Activated T-helper 9 cell treated with anti-CD3 and anti-CD28 coated beads, Interleukin-2, amount 50 U/mL, for 16 hours (primary cell): Measurements from ENCODE around the gene PCIF1.
"Not testable (repeated sequence)": the region's sequence is repeated elsewhere in the genome, so short reads cannot be mapped to it uniquely, and the experiment has no call there.

Experiments used
- DNase-seq: peaks from one replicate; pipeline ENCODE4 v3.0.0-alpha.2; 2020; ENCODE audit warnings: low read depth

The PCIF1 gene

GRCh38 chr20:45947110-45947866 lies 12.8 kb downstream of the PCIF1 start:
- no peak for DNase-seq

DNA sequence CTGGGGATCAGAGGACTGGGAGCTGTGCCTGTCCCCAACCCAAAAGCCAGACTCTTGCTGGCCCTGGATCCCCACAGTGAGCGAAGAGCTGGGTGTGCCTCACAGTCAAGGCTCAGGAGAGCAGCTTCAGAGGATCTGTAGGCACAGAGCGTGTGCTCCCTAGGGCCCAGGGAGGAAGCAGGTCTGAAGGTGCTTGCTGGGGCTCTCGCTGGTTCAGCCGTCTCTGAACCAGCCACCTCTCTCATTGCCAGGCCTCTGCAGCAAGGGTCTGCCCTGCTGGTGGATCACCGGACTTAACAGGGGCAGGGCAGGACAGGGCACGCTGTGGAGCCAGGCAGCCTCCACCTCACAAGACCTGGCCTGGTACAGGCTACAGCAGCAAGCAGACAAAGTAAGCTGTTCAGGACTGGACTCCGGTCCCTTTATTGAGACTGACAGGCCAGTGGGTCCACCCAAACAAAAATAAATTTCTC lies 13.8 kb downstream of the PCIF1 start:
- DNase-seq, result no peak

DNA sequence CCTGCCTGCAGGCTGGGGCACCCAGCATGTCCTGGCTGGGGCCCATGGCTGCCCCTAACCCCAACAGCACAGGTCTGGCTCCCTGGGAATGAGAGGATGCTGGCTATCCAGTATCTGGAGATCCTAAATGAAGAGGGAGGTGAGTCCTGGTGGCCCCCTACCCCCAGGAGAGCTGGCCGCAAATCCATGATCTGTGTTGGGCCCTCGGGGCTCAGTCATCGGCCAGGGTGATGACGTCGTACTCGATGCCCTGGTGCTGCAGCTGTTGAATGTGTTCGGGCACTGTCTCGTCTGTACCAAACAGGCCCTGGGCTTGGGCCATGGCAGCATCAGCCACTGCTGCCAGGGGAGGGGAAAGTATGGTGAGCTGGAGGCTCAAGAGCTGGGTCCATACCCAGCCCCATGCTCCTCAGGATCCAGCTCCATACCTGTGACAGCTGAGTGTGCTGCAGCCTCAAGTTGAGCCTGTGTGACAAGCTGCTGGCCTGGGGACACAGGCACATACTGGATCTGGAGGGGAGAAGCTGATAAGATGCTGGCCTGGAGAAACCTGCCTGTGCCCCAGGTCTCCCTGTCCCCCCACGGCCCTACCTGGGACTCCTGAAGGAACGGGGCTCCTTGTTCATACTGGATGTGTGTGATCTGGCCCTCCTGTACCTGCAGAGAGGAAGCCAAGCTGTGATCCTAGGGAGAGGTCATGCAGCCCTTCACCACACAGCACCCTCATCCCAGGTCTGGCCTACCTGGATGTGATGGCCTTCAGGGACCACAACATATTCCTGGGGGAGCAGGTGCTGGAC lies 14.5 kb downstream of the PCIF1 start:
- no peak for DNase-seq

GRCh38 chr20:45949542-45950329 lies 15.3 kb downstream of the PCIF1 start:
- DNase-seq, result no peak

DNA sequence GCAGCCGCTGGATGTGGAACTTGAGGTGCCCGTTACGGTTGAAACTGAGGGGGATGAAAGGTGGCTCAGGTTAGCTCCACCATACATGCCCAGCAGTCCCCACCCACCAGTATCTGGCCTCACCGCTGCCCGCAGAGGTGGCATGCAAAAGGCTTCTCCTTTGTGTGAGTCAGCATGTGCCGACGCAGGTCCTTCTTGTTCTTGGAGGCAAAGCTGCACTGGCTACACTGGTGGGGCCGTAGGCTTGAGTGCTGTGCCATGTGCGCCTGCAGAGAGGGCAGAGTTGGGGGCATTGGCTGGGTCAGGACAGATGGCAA lies 15.8 kb downstream of the PCIF1 start:
- DNase-seq, result no peak

DNA sequence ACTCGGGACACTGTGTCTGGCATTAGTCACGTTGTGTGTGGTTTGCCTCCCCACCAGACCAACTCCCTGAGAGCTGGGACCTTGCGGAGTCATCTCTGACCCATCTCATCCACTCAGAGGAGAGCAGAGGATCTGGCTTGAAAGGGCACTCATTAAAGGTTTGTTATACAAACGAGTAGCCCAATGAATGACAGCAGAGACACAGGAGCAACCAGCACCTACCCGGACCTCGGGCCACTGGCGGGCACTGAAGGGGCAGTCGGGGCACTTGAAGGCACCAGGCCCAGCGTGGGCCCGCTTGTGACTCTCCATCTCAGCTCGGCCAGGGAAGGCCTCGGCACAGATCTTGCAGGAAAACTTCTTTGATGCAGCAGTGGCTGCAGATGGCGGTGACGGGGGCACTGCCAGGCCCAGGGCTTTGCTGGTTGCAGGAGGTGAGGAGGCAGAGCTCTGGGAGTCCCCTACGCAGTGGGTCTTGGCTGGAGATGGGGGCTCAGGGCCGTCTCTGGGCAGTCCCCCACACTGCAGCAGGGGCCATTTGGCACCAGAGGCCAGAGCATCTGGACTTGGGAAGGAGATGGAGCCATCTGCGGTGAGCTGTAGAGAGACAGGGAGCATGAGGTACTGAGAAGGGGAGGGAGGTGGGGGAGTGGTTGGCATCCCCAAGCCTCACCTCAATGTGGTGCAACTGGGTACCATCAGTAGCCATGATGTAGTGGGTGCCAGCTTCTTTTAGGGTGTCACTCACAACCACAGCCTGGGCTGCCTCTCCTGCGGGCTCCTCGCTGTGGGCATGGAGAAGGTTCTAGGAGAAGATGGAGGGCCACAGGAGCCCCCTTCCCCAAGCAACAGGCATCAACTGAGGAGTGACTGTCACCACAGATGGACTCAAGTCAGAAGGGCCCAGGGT lies 17.7 kb downstream of the PCIF1 start:
- DNase-seq, result no peak

GRCh38 chr20:45952861-45953260 lies 18.4 kb downstream of the PCIF1 start:
- DNase-seq, result no peak

DNA sequence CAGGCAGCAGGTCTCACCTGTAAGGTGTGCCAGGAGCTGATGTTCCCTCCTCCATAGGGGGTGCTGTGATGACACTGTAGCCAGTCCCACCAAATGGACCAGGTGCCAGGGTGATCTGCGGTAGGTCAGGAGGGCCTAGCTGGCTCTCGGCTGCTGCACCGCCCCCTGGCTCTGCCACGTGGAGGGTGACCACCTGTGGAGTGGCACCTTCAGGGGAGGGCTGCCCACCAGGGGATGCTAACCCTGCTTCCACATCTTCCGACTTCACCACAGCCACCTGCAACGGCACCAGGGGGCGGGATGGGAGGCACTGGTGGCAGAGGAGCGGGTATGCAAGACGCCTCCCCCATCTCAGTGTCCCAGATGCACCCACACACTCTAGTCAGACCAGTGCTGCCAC lies 19.2 kb downstream of the PCIF1 start:
- DNase-seq, result no peak

GRCh38 chr20:45956326-45956725 lies 21.8 kb downstream of the PCIF1 start:
- not testable (repeated sequence) for DNase-seq

DNA sequence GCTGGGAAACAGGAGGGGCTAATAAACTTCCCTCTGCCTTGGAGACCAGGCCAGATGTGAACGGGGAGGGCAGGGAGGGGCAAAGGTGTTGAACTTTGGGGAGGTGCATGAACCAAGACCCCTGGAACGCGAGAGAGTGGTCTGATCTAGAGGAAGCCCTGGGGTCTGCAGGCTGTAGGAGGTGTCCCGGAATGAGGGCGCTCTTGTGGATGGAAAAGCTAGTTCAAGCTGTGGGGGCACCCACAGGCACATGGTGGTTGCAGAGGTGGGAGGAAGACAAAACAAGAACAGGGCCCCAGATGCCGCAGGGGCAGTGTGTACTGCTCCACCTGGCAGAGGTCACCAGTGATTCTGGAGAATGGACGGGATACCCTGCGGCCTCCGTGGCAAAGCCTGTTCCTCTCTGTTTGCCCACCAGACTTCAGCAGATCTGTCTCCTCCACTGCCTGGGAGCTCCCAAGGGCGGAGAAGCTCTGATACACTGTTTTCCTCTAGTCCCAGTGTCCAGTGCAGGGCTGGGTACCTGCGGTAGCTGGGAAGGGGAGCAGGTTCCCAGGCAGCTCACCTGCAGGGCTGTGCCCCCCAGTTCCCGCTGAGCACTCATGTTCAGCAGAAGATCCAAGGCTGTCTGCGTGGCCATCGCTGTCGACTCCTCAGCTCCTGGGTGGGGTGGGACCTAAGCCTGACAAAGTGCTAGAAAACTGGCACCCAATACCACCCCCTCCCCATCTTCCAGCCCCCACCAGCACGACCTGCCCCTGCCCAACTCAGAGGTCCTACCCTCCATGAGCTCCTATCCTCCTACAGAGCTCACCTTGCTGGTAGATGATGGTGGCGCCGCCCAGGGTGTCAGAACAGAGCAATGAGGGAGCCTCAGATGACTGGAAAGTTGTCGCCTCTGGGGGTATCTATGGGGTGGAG lies 22.8 kb downstream of the PCIF1 start:
- DNase-seq, result no peak

DNA sequence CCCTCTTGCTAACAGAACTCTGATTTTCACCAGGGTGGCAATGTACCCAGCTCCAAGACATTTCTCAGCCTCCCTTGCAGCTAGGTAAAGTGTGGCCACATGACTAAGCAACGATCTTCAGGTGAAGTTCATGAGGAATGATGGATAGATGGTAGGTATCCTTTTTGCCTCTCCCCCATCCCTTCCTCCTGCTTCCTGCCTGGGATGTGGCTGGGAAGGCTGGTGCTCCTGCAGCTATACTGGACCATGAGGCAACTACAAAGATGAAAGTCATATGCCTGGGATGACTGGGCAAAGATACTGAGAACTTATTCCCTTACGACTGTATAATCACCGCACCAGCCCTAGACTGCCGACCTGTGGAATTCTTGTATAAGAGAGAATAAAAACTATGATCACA lies 24.1 kb downstream of the PCIF1 start:
- no peak for DNase-seq

DNA sequence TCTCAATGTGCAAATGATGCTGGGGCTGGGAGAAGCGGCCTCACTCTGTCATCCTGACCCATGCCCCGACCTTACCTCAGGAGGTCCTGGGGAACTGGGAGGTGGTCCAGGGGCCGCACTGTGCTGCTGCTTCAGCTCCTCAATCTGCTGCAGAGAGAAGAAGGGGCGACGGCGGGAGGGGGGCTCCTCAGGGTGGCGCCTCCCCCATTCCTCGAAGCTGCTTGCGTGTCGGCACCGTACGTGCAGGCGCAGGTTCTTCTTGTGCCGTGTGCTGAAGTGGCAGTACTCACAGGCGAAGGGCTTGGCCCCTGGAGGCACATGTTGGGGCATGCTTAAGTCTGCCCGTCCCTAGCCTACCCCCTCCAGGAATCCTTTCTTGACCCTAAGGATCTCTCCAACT lies 24.6 kb downstream of the PCIF1 start:
- DNase-seq, result no peak

DNA sequence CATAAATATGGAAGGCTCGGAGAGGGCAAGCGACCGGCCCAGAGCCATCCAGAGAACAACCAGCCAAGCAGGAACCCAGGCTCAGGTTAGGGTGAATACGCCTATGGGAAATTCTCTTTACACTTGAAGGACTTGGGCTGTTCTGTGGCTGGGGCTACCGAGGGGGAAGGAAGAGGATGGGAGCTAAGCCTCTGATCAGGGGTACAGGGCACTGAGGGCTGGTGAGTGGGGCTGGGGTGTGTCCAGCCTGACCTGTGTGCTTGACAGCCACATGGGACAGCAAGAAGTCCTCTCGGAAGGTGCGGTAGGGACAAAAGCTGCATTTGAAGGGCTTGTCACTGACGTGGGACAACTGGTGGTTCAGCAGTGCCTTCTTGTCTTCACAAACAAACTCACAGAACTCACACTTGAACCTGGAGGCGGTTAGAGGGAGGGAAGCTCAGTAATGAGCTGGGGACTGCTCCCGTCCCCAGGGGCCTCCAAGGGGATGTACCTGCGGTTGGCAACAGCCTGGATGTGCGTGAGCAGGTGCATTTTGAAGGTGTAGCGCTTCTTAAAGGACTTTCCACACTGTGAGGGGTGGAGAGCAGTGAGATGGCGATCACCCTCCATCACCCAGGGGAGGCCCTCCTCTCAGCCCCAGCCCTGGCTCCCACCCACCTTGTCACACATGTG lies 25.6 kb downstream of the PCIF1 start:
- no peak for DNase-seq

DNA sequence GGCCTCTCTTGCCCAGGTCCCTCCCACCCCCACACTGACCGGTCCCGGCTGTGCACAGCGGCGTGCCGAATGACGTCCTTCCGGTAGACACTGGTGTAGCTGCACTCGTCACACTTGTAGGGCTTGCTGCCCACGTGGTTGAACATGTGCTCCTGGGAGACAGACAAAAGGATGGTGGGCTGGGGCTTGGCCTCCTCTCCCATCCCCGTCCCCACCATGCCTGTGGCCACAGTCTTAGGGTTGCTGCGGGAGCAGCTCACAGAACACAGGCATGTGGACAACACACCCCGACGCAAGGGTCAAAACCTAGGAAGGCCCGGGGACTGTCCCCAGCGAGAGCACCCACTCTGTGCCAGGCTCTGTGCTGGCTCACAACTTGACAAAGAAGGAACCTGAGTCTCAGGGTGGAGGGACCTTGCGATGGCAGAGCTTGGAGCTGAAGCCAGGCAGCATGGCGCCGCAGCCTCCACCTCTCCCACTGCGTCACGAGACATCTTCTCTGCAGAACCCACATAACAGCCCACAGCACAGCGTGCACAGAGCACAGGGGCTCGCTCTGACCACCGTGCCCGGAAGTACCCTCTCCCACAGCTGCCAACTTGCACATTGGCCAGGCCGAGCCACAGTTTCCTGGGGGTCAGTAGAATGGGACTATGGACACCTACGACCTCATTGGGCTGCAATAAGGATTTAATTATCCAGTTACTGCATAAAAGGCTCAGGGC lies 27.7 kb downstream of the PCIF1 start:
- DNase-seq, result no peak

DNA sequence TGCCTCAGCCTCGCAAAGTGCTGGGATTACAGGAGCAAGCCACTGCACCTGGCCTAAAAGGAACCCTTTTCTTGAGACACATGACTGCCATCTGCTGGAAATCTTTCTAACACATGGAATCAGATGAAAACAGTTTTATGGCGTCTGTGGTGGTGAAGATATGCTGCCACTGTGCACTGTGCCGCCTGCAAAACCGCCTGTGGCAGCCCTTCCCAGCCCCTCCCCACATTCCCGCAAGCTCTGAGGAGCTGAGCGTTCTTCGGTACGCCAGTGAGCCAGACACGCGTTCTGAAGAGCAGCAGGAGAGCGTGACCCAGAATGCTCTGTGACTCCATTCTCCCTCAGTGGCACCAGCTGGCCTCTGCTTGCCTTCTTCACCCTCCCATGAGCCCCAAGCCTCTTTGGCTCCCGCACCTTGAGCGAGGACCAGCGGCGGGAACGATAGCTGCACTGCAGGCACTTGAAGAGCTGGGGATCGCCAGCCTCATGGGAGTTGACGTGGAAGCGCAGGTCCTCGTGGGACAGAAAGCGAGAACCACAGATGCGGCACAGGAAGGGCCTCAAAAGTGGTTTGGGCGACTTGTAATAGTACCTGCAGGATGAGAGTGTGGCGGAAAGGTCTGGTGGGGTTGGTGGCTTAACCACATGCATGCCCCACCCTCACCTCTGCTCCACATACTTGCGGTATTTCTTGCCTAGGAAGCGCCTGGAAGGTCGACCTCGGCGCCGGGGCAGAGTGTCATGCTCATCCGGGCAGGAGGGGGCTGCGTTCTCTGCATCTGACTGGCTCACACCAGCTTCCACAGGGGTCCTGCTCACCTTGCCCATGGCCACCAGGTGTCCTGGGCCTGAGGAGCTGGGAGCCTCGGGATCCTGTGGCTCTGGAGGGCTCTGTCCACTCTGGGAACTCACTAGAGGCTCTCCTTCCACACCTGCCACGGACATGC lies 28.8 kb downstream of the PCIF1 start:
- DNase-seq, result no peak

DNA sequence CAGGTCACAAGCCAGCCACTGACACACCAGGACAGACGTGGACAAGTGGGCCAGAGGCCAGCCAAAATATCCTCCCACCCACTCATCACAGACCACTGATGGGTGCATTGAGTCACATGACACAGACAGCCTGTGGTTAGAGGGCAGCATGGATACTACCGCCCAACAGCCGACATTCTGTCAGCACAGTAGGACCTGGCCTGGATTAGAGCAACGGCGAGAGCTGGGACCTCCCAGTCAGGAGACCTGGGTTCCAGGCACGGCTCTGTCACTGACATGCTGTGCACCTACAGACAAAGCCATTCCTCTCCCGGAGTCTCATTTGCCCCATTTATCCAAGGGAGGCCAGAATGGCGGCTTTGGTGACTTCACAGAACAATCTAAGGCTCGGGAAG lies 29.5 kb downstream of the PCIF1 start:
- DNase-seq, result no peak

DNA sequence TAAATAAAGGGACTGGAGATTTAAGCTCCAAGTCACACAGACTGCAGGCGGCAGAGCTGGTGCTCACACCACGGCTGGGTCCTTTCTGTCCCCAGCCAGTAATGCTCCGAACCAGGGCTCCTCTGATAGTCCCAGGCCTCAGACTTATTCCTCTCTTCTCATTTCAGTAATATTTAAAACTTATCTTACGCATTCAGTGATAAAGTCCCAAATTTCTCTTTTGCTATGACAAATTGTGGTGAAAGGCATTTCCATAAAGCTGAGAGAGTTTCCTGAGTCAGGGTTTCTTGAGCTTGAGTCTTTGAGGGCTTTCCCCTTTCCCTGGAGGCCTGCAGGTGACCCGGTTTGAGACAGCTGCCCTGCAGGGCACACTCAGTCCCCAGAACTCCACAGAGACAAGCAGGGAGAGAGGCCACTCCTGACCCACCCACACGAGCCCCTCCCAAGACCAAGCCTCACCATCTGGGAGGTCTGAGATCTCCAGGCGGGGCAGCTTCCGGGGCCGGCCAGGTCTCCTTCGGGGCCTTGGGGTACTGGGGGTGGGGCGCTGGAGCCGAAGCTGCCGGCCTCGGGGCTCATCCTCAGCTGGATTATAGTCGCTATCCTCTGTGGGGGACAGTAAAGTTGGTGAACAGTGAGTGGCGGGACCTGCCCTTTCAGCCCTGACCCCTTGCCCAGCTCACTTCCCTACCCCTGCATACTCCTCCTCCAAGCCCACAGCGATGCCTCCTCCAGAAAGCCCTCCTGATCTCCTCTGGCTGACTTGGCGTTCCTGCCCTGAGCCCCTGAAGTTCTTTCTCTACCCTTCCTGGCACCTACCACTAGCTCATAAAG lies 30.9 kb downstream of the PCIF1 start:
- no peak for DNase-seq
